ENCODE results near the gene DLGAP1. TPM values are rescaled to one million over a fixed set of nuclear protein-coding genes. Genes with fewer than 3 reads are reported as not detected.
"Not testable (repeated sequence)": the region's sequence is repeated elsewhere in the genome, so short reads cannot be mapped to it uniquely, and the experiment has no call there.

Gene DLGAP1
- total RNA-seq, 1 donor from 2014 or later, result 3.2 TPM

DNA sequence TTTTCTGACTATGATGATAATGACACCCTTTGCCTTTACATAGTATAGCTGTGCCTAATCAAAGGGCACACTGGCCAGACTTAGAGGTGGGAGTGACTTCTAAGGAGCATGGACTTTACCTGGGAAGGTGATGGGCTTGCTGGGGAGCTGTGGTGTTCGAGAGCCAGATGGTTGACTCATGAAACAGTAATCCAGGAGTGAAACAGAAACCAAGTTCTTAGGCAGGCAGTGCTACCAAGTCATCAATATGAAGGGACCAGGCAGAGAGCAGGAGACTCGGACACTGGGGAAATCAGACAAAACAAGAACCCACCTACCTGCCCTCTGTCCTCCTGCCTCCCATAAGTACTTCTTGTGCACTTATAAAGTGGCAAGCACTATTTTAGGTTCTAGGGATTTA lies 430.4 kb downstream of the DLGAP1 start:
- Histone ChIP-seq H3K27me3 (no peaks in the 10 kb centered on the region), H3K27ac (no peak overlapping the region), H3K4me1 (no peaks in the 10 kb centered on the region), H3K36me3 (no peaks in the 10 kb centered on the region), H3K4me3 (no peak overlapping the region), H3K9me3 (no peaks in the 10 kb centered on the region)
- intact Hi-C loops (cut with DNase I), result no loop called here
- DNase-seq (ENCODE audit: extremely low spot score in 2 of 2), result no peak
- TF ChIP-seq POLR2A (IDR thresholded peaks at IDR 0.05), result no peak
- TF ChIP-seq, protein P1, sequence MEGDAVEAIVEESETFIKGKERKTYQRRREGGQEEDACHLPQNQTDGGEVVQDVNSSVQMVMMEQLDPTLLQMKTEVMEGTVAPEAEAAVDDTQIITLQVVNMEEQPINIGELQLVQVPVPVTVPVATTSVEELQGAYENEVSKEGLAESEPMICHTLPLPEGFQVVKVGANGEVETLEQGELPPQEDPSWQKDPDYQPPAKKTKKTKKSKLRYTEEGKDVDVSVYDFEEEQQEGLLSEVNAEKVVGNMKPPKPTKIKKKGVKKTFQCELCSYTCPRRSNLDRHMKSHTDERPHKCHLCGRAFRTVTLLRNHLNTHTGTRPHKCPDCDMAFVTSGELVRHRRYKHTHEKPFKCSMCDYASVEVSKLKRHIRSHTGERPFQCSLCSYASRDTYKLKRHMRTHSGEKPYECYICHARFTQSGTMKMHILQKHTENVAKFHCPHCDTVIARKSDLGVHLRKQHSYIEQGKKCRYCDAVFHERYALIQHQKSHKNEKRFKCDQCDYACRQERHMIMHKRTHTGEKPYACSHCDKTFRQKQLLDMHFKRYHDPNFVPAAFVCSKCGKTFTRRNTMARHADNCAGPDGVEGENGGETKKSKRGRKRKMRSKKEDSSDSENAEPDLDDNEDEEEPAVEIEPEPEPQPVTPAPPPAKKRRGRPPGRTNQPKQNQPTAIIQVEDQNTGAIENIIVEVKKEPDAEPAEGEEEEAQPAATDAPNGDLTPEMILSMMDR (IDR thresholded peaks at IDR 0.05), result no peak
- no peak for TF ChIP-seq POLR2AphosphoS5 (IDR thresholded peaks at IDR 0.05; ENCODE audit: insufficient read depth in 1 of 2, low read depth in 1 of 2)

DNA sequence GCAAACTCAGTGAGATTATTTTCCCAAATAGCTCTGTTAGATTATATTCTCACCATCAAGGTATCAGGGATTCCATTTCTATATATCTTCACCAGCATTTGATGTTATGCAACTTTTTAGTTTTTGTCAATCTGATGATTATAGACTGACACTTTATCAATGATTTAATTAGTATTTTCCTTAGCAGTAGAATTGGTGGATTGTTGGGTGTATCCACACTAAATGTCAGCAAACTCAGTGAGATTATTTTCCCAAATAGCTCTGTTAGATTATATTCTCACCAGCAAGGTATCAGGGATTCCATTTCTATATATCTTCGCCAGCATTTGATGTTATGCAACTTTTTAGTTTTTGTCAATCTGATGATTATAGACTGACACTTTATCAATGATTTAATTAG lies 432.4 kb downstream of the DLGAP1 start:
- H3K27ac ChIP-seq; H3K27me3 ChIP-seq; H3K4me3 ChIP-seq; H3K36me3 ChIP-seq; DNase-seq (ENCODE audit: extremely low spot score in 2 of 2); H3K4me1 ChIP-seq; intact Hi-C loops (cut with DNase I); H3K9me3 ChIP-seq: not testable (repeated sequence)

DNA sequence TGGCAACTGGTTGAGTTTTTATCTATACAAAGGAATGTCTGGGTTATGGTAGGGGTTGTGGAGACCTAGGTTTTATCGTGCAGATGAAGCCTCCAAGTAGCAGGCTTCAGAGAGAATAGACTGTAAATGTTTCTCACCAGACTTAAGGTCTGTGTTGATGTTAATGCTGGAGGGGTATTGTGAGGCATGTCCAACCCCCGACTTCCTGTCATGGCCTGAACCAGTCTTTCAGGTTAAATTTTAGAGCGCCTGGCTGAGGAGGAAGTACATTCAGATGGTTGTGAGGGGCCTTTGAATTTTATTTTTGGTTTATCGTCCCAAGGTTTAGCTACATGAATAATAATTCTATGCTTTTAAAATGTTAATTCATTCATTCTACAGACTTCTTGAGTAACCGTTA lies 435.1 kb downstream of the DLGAP1 start:
- DNase-seq (ENCODE audit: extremely low spot score in 2 of 2), result no peak
- Histone ChIP-seq H3K36me3 (no peaks in the 10 kb centered on the region), H3K4me3 (no peak overlapping the region), H3K4me1 (no peaks in the 10 kb centered on the region), H3K9me3 (no peaks in the 10 kb centered on the region), H3K27me3 (no peaks in the 10 kb centered on the region), H3K27ac (no peak overlapping the region)
- TF ChIP-seq POLR2AphosphoS5 (IDR thresholded peaks at IDR 0.05; ENCODE audit: insufficient read depth in 1 of 2, low read depth in 1 of 2), result no peak
- intact Hi-C loops (cut with DNase I), result no loop called here

DNA sequence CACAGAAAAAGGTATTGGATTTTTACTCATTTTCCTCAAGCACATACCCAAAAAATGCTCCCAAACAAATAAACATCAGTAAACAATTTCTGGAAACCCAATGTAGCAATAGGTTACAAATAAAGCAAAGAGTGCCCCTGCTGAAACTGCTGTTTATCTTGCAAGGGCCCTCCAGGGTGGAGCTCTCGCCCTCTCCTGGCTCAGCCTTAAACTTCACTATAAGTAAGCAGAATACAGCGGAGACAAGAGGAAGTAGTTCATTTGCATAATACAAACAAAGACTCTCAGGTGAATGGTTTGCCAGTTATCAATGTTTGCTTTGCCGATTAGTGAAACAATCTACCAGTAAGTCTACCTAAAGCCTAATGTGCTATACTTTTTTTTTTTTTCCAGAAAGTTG lies 437.6 kb downstream of the DLGAP1 start:
- Histone ChIP-seq H3K4me3 (no peak overlapping the region), H3K27me3 (no peaks in the 10 kb centered on the region), H3K27ac (no peak overlapping the region), H3K36me3 (no peaks in the 10 kb centered on the region), H3K4me1 (no peaks in the 10 kb centered on the region), H3K9me3 (no peaks in the 10 kb centered on the region)
- intact Hi-C loops (cut with DNase I), result no loop called here
- no peak for TF ChIP-seq POLR2AphosphoS5 (IDR thresholded peaks at IDR 0.05; ENCODE audit: insufficient read depth in 1 of 2, low read depth in 1 of 2)
- TF ChIP-seq, protein P1 (IDR thresholded peaks at IDR 0.05), result no peak
- no peak for TF ChIP-seq POLR2A (IDR thresholded peaks at IDR 0.05)
- no peak for DNase-seq (ENCODE audit: extremely low spot score in 2 of 2)

DNA sequence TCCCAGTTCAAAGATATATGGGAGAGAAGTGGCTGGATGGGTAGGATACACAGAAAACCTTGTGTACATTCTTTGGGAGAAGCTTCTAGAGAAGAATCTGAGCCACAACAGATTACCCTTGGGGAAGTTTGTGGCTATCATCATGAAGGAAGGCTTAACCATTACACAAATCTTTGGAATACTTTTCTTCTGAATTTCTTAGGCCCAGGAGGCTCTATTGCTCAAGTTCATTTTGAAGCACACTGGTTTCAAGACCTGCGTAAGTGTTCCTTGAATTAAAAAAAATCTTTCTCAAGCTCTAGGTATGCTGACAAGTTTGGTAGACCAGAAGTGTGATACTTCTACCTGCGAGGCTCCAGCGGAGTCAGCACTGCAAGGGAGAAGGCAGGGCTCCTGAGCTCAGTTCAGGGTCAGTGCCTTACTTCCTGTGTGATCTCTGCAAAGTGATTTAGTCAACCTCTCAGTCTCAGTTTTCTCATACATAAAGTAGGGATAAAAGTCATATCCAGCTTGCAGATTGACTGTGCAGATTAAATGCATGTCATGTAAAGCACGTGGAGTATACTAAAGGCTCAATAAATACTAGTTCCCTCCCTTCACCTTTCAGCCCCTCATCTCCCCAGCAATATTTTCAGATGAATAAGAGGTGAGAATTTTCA lies 438.6 kb downstream of the DLGAP1 start:
- Histone ChIP-seq H3K4me3 (no peak overlapping the region), H3K27ac (no peak overlapping the region), H3K36me3 (no peaks in the 10 kb centered on the region), H3K4me1 (no peaks in the 10 kb centered on the region), H3K27me3 (no peaks in the 10 kb centered on the region), H3K9me3 (no peaks in the 10 kb centered on the region)
- TF ChIP-seq POLR2AphosphoS5 (IDR thresholded peaks at IDR 0.05; ENCODE audit: insufficient read depth in 1 of 2, low read depth in 1 of 2) (no peak), POLR2A (IDR thresholded peaks at IDR 0.05) (no peak)
- TF ChIP-seq, protein P1 (IDR thresholded peaks at IDR 0.05), result no peak
- DNase-seq (ENCODE audit: extremely low spot score in 2 of 2), result no peak
- intact Hi-C loops (cut with DNase I), result no loop called here

DNA sequence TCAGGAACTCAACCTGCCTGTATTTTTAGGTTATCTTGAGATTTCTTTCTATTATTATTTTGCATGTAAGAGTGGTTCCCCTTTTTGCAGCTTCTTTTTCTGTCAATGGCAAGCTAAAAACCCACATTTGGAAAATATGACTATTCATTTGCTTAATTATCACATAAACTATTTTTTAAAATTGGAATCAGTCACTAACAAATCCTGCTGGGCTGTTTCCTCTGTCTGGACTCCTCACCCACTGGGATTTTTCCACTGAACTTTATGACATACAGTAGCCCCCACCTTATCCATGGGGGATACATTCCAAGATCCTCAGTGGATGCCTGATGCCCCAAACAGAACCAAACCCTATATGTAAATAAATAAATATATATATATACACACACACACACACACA lies 447.3 kb downstream of the DLGAP1 start:
- no peak overlapping the region for H3K4me3 ChIP-seq
- H3K9me3 ChIP-seq, result no peaks in the 10 kb centered on the region
- intact Hi-C loops (cut with DNase I), result loop anchor here (10.0 kb wide), 1 partner anchor 233 kb away; no protein-coding TSS in a partner anchor
- TF ChIP-seq POLR2A (IDR thresholded peaks at IDR 0.05), result no peak
- TF ChIP-seq POLR2AphosphoS5 (IDR thresholded peaks at IDR 0.05; ENCODE audit: insufficient read depth in 1 of 2, low read depth in 1 of 2), result no peak
- TF ChIP-seq, protein P1 (IDR thresholded peaks at IDR 0.05), result no peak
- no peak overlapping the region for H3K27ac ChIP-seq
- H3K27me3 ChIP-seq, result no peaks in the 10 kb centered on the region
- no peaks in the 10 kb centered on the region for H3K36me3 ChIP-seq
- H3K4me1 ChIP-seq, result no peaks in the 10 kb centered on the region
- DNase-seq (ENCODE audit: extremely low spot score in 2 of 2), result no peak
